RWPE2 (cell line): Measurements from ENCODE around the gene GPR183.

ENCODE experiments used
- ATAC-seq: fragments of 200-7000 bp; cut with Tn5 transposase; 3 replicates; pipeline ENCODE4 v1.9.1; 2021; ENCODE audit warnings: low read depth
- DNase-seq: peaks from one replicate; pipeline ENCODE4 v3.0.0-alpha.2; 2020; ENCODE audit warnings: low spot score
- H3K27ac ChIP-seq: fragments of 450-650 bp; 2 replicates; pipeline ENCODE4 v1.5.1; 2017; ENCODE audit warnings: mild to moderate bottlenecking; ENCODE audit not compliant: poor library complexity, severe bottlenecking
- H3K27me3 ChIP-seq: fragments of 250-450 bp; sonication (Bioruptor Pico); 2 replicates; pipeline ENCODE4 v1.5.1; 2021; ENCODE audit warnings: mild to moderate bottlenecking, moderate library complexity; ENCODE audit not compliant: insufficient read depth, poor library complexity, severe bottlenecking
- H3K36me3 ChIP-seq: fragments of 250-450 bp; sonication (Bioruptor Pico); 2 replicates; pipeline ENCODE4 v1.5.1; 2020; ENCODE audit warnings: low read depth, mild to moderate bottlenecking, moderate library complexity
- H3K4me1 ChIP-seq: fragments of 250-450 bp; sonication (Bioruptor Pico); 2 replicates; pipeline ENCODE4 v1.5.1; 2021; ENCODE audit warnings: mild to moderate bottlenecking, moderate library complexity; ENCODE audit not compliant: insufficient read depth, poor library complexity, severe bottlenecking
- H3K4me3 ChIP-seq: fragments of 250-450 bp; sonication (Bioruptor Pico); 2 replicates; pipeline ENCODE4 v1.5.1; 2021; ENCODE audit warnings: mild to moderate bottlenecking, moderate library complexity; ENCODE audit not compliant: severe bottlenecking
- H3K9me3 ChIP-seq: fragments of 250-450 bp; sonication (Bioruptor Pico); 2 replicates; pipeline ENCODE4 v1.5.1; 2021; ENCODE audit warnings: mild to moderate bottlenecking, moderate library complexity; ENCODE audit not compliant: severe bottlenecking
- CTCF ChIP-seq: fragments of 450-650 bp; IDR thresholded peaks from one replicate; pipeline ENCODE4 v1.5.1; 2017; ENCODE audit warnings: mild to moderate bottlenecking, moderate library complexity; ENCODE audit not compliant: poor library complexity, severe bottlenecking

GPR183 gene

GRCh38 chr13:99307247-99307646 lies at the start of gene GPR183:
GPR183 (minus strand) TSS chr13:99307399; CDS start chr13:99296145, 11,254 bp downstream.
- no peak for TF ChIP-seq CTCF
- H3K9me3 ChIP-seq = no peaks in the 10 kb centered on the region
- ATAC-seq (peak; percentile 26; the same call in 1 of the 3 replicates), DNase-seq (no peak)
- no peaks in the 10 kb centered on the region for H3K36me3 ChIP-seq
- H3K4me3 ChIP-seq = no peak within 1 kb of the TSS
- peaks cover 2% of the 10 kb centered on the region for H3K4me1 ChIP-seq
- no peaks in the 10 kb centered on the region for H3K27me3 ChIP-seq
- H3K27ac ChIP-seq = no peak within 1 kb of the TSS

GRCh38 chr13:99356262-99357091 lies 49.3 kb upstream of the GPR183 start:
- ATAC-seq = no peak
- no peak for DNase-seq
- Histone ChIP-seq H3K27me3 (no peaks in the 10 kb centered on the region), H3K4me3 (no peak overlapping the region), H3K4me1 (no peaks in the 10 kb centered on the region), H3K36me3 (peaks cover 1% of the 10 kb centered on the region), H3K27ac (no peak overlapping the region), H3K9me3 (no peaks in the 10 kb centered on the region)
- no peak for TF ChIP-seq CTCF

GRCh38 chr13:99356012-99356261 lies 48.7 kb upstream of the GPR183 start:
- no peaks in the 10 kb centered on the region for H3K4me1 ChIP-seq

GRCh38 chr13:99355267-99356011 lies 48.2 kb upstream of the GPR183 start:
- Histone ChIP-seq H3K4me3 (no peak overlapping the region), H3K27ac (no peak overlapping the region), H3K27me3 (no peaks in the 10 kb centered on the region), H3K4me1 (no peaks in the 10 kb centered on the region), H3K36me3 (peaks cover 6% of the 10 kb centered on the region), H3K9me3 (no peaks in the 10 kb centered on the region)
- ATAC-seq = no peak
- no peak for TF ChIP-seq CTCF
- DNase-seq = no peak

More at GRCh38 chr13:99356012-99356261, 48.7 kb upstream of the GPR183 start:
- Histone ChIP-seq H3K9me3 (no peaks in the 10 kb centered on the region), H3K4me3 (no peak overlapping the region), H3K36me3 (peaks cover 6% of the 10 kb centered on the region), H3K27ac (no peak overlapping the region), H3K27me3 (no peaks in the 10 kb centered on the region)
- DNase-seq (no peak), ATAC-seq (no peak)
- no peak for TF ChIP-seq CTCF
